NCI-H345 treated with DMSO at 0.1 percent for 48 hours (cell line): ENCODE results near the gene LPP.

Experiments used
- DNase-seq: peaks from one replicate; lab custom pipeline; 2025; ENCODE audit not compliant: unreplicated experiment; lab: John Stamatoyannopoulos, UW

LPP gene

DNA sequence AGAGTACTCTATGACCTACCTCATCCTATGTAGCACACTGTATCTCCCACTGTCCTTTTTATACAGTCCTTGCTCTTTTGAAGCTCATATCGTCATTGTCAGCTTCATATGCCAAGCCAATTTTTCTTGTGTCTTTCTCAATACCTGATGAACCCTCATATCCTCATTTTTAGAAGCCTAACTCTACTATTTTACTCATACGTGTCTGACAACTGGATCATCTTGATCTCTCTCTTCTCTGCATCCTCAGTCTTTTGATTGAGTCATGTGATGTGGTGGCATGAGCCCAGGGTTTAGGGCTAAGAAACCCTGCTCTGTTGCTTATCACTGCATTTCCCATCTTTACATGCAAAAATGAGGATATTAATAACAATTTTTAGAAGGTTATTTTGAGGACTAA, 352.0 kb downstream of the LPP start:
- DNase-seq, result no peak

GRCh38 chr3:188506446-188506845, 352.5 kb downstream of the LPP start:
- no peak for DNase-seq

DNA sequence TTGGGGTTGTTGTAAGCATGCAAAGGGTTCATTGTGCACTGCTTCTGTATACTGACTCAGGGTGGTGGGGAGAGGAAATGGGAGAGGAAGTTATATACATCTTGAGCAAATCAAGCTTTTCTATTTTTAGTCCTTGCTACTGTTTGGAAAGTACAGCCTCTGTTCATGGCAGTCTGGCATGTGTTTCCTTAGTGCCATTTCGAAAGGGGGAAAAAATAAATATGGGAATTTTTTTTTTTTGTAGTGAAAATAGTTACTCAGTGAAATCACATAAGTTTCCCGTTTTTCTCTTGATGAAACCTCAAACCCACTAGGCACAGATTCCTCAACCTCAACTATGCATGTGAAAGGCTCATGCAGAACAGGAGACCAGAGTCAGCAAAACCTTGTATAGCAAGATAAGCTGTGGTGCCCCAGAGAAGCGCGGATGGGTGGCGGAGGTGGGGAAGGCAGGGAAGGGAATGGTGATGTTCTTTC, 353.3 kb downstream of the LPP start:
- DNase-seq, result no peak

DNA sequence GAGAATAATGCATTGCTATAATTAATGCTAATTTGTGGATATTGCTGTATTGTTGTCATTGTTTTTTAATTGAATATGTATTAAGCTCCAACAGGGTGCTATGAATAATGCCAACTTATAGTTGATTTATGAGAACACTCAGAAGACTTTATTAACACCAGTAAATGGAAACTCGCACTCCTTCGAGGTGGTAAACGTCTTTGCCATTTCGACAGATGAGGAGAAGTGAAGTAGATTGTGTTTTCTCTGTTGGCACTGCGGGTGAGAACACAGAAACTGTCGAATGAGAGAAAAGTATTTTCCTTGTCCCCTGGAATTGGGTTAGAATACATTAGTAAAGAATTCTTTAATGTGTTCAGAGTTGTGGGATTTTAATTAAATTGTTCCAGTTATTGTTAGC, 354.5 kb downstream of the LPP start:
- no peak for DNase-seq

DNA sequence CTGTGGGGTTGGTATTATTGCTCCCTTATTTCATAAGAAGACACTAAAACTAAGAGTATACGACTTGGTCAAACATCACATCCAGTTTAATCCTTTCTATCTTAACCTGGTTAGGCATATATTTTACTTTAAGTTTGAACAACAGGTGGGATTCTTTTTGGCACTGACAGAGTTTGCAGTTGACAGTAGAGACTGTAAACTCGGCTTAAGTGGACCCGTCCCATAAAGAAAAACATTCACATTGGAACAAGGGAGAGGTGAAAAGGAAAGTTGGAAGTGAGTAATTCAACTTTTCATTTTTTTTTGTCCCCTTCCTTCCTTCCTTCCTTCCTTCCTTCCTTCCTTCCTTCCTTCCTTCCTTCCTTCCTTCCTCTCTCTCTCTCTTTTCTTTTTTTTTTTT, 355.4 kb downstream of the LPP start:
- no peak for DNase-seq

GRCh38 chr3:188510366-188510765, 356.4 kb downstream of the LPP start:
- DNase-seq, result no peak

GRCh38 chr3:188513662-188514328, 359.8 kb downstream of the LPP start:
- DNase-seq, result no peak

DNA sequence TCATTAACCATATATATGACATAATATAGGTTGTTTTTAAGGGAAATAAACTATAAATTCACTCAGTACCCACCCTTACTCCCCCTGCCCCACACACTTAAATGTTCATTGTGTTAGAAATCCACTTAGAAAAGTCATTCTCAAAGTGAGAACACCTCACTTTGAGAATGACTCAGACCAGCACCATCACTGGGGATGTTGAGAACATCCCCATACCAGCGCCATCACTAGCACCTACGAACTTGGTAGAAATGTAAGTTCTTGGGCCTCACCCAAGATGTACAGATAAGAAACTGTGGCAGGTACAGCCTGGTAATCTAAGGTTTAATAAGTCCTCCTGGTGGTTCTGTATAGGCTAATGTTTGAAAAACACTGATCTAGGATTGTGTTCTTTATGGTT, 362.6 kb downstream of the LPP start:
- no peak for DNase-seq

- DNase-seq, result no peak
These were observed 364.5 kb downstream of the LPP start for GRCh38 chr3:188518416-188518815.

DNA sequence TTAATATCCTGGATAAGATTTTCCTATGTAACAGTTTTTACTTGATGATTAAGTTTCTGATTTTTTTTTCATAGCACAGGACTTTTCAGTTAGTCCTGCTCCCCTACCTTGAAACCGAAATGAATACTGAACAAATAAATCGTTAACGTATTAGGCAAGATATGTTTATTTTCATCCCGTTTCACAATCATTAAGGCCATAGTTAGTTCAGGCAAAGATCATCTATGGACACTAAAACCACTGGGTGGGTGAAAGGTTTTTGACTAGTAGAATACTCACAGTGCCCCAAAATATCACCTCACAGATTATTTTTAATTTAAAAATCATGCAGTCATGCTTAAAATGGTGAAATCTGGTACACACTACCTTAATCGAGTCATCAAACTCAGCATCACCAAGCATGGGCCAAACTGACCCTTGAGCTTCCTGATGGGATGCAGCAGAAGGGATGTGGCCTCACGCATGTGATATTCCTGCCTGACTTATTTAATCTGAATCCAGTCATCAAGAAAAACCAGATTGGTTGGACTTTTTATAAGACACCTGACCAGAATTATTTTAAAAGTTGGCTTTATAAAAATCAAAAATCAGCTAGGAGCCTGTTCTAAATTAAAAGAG, 365.0 kb downstream of the LPP start:
- no peak for DNase-seq

DNA sequence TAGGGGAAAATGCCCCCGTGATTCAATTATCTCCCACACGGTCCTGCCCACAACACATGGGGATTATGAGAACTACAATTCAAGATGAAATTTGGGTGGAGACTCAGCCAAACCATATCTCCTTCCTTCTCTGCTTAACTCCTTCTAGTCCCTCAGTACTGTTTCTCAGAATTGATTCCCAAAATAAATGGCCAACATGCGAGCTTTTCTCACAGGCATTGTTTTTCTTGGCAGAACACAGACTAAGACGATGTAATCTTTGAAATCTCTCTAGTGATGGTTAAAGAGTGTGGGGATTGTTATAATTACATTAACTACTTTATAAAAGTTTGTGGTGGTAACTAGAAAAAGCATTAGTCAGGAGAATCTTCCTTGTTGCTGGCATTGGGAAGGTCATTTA, 366.5 kb downstream of the LPP start:
- DNase-seq, result no peak

- no peak for DNase-seq
These were observed 368.2 kb downstream of the LPP start for GRCh38 chr3:188522115-188522514.

- no peak for DNase-seq
These were observed 369.3 kb downstream of the LPP start for GRCh38 chr3:188523291-188523690.

DNA sequence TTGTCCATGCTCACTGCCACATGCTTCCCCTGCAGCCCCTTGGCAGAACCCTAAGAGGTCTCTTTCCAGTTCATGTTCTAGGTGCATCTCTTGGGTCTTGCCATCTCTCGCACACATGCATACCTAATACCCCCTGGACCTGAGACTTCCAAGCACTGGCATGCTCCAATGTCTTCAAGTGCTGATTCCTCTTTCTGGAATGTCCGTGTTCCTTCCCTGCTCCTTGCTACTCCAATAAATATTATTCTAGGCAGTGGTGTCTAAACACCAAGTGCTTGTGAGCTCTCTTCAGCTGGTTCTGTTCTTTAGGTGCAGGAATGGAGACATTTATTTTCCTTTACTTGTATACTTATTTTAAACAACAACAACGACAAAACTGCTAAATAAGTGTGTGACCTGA, 370.1 kb downstream of the LPP start:
- no peak for DNase-seq

GRCh38 chr3:188526057-188526456, 372.1 kb downstream of the LPP start:
- no peak for DNase-seq

- no peak for DNase-seq
These were observed 373.4 kb downstream of the LPP start for GRCh38 chr3:188527389-188527788.

DNA sequence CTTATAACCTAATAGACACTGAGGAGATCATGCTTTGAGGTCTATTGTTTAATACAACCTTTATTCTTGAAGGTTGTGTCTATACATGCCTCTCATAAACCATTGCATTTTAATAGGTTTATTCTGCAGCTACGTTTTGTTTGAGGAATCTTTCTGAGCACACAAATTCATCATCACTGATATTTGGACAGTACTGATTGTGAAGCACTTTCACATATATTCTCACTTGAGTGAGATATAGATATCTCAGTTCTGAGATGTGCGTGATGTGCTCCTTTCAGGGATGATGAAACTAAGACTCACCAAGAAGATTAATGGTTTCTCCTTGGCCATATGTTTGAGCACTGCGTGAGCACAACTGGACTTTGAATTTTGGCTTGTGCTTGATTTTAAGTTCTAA, 374.4 kb downstream of the LPP start:
- no peak for DNase-seq

DNA sequence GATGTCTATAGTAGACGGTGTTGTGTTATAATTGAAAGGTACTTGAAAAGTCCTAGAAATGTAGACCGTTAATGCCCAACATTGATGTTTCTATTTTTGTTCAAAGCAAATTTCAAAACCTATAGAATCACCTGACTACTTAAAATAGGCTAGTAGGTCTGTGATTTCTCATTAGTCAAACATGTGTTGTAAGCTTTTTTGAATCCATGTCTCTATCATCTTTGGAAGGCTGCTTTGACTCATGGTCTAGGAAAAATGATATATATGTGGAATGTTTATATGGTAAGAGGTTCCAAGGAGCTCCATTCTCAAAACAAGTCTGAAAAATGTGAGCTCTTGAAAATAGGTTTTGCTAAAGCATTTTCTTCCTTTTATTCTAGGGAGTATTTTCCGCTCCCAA, 375.3 kb downstream of the LPP start:
- no peak for DNase-seq

GRCh38 chr3:188530226-188530625, 376.3 kb downstream of the LPP start:
- DNase-seq, result no peak

DNA sequence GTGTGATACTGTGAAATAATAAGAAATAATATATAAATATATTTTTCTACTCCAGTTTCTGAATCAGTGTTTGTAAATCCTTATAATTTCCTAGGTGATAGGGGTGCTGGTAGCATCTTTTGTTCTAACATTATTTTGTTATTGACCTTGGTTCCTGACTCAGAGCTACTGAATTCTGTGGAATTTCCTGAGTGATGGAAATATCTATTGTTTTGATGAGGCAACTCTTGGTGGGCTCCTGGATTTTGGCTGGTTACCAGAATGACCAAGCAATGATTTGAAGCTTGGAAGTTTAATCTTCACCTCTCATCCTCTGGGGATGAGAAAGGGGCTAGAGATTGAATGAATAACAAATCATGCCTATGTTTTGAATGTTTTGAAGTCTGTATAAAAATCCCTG, 377.3 kb downstream of the LPP start:
- DNase-seq, result no peak

DNA sequence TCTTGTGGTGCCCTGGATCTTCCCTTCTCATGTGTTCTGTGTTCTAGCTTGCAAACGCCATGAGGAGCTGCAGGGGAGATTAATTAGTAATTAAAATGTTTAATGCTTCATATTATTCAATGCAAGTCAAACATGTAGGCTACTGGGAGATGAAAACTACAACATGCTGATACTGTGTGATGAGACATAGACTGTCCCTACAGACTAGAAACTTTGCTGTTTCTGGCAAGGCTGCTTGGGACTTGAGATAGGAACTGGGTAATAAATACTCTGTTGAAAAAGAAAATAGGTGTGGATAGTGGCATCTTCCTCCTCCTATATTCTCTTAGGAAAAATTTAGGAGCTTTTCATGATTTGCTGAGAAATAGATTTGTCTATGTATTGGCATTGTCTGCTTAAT, 379.2 kb downstream of the LPP start:
- DNase-seq, result no peak

- no peak for DNase-seq
These were observed 379.8 kb downstream of the LPP start for GRCh38 chr3:188533612-188534357.
